Keratinocyte (primary cell): ENCODE results near the gene SHMT2. TPM values are rescaled to one million over a fixed set of nuclear protein-coding genes. Genes with fewer than 3 reads are reported as not detected.

Experiments used
- DNase-seq: peaks from one replicate; pipeline ENCODE4 v3.0.0-alpha.2; 2011; ENCODE audit warnings: low read depth, missing footprints, low spot score
- FAIRE-seq: peaks from 2 replicates; lab custom pipeline; 2011; peaks lifted over from hg19 to GRCh38; lab: Jason Lieb, UNC
- H2AFZ ChIP-seq: 2 replicates; pipeline ENCODE4 v1.6.0; 2012; ENCODE audit warnings: low read length, control low read depth, inconsistent platforms; ENCODE audit not compliant: control insufficient read depth
- H3K27ac ChIP-seq: 2 replicates; pipeline ENCODE4 v1.5.1; 2011; ENCODE audit warnings: low read length; ENCODE audit not compliant: control insufficient read depth, insufficient read depth
- H3K27me3 ChIP-seq: 3 replicates; pipeline ENCODE4 v1.6.0; 2011; ENCODE audit warnings: low read length; ENCODE audit not compliant: control insufficient read depth, insufficient read depth; ENCODE audit errors: extremely low read depth
- H3K36me3 ChIP-seq, 2 experiments: 2 replicates in 1 of 2; 3 replicates in 1 of 2; pipeline ENCODE4 v1.5.1; 2011; ENCODE audit warnings: low read length in 2 of 2, mild to moderate bottlenecking in 1 of 2; ENCODE audit not compliant: control insufficient read depth in 2 of 2, insufficient read depth in 2 of 2; ENCODE audit errors: extremely low read depth in 1 of 2
- H3K4me1 ChIP-seq: 3 replicates; pipeline ENCODE4 v1.5.1; 2011; ENCODE audit warnings: low read length; ENCODE audit not compliant: control insufficient read depth, insufficient read depth; ENCODE audit errors: extremely low read depth
- H3K4me2 ChIP-seq: 3 replicates; pipeline ENCODE4 v1.6.0; 2011; ENCODE audit warnings: low read depth, low read length; ENCODE audit not compliant: control insufficient read depth, insufficient read depth; ENCODE audit errors: extremely low read depth
- H3K4me3 ChIP-seq, 3 experiments: fragments of 200-600 bp in 1 of 3; sonication (generic) in 1 of 3; 2 replicates in 2 of 3; 3 replicates in 1 of 3; pipeline ENCODE4 v1.5.1; 2011 to 2016; ENCODE audit warnings: low read length in 3 of 3, mild to moderate bottlenecking in 3 of 3, control low read depth in 2 of 3, inconsistent platforms in 1 of 3, low read depth in 1 of 3, mixed read lengths in 1 of 3, mixed run types in 1 of 3, moderate library complexity in 1 of 3; ENCODE audit not compliant: control insufficient read depth in 2 of 3, insufficient read depth in 2 of 3; ENCODE audit errors: extremely low read depth in 1 of 3
- H3K79me2 ChIP-seq: 2 replicates; pipeline ENCODE4 v1.6.0; 2012; ENCODE audit warnings: low read length; ENCODE audit not compliant: control insufficient read depth, insufficient read depth
- H3K9ac ChIP-seq: 3 replicates; pipeline ENCODE4 v1.6.0; 2011; ENCODE audit warnings: low read length; ENCODE audit not compliant: control insufficient read depth, insufficient read depth; ENCODE audit errors: extremely low read depth
- H3K9me1 ChIP-seq: 3 replicates; pipeline ENCODE4 v1.6.0; 2011; ENCODE audit warnings: low read length; ENCODE audit not compliant: control insufficient read depth, insufficient read depth; ENCODE audit errors: extremely low read depth
- H3K9me3 ChIP-seq: 2 replicates; pipeline ENCODE4 v1.5.1; 2012; ENCODE audit warnings: low read depth, low read length; ENCODE audit not compliant: control insufficient read depth
- H4K20me1 ChIP-seq: 3 replicates; pipeline ENCODE4 v1.6.0; 2011; ENCODE audit warnings: low read length; ENCODE audit not compliant: control insufficient read depth, insufficient read depth; ENCODE audit errors: extremely low read depth
- CTCF ChIP-seq, 3 experiments: IDR thresholded peaks in 1 of 3; conservative IDR thresholded peaks in 1 of 3; optimal IDR thresholded peaks in 1 of 3; 2 replicates in 2 of 3; 3 replicates in 1 of 3; pipeline versions ENCODE3 to v1.5.1; 2011; ENCODE audit warnings: low read length in 3 of 3, mild to moderate bottlenecking in 3 of 3, moderate library complexity in 2 of 3, control low read depth in 1 of 3, inconsistent platforms in 1 of 3; ENCODE audit not compliant: insufficient read depth in 2 of 3; ENCODE audit errors: extremely low read depth in 1 of 3
- EZH2 ChIP-seq: IDR thresholded peaks from one replicate; pipeline ENCODE4 v1.6.1; 2012; ENCODE audit warnings: inconsistent platforms, mild to moderate bottlenecking, low read length, moderate library complexity
- dilution Hi-C: fragments of 300-500 bp; cut with MboI; formaldehyde crosslinking; loops from one replicate; pipeline ENCODE4 v1.7.0; 2020; ENCODE audit warnings: low sequenced_read_pairs; ENCODE audit not compliant: extremely low pct_ligation_motif_present
- polyA plus RNA-seq, 5 experiments: library from polyadenylated mRNA; depleted of rRNA in 3 of 5; stranded (reverse) in 3 of 5; stranded (forward) in 1 of 5; unstranded in 1 of 5; fragments of >200 nt; gene quantifications; 1 replicate in 1 of 5; 2 replicates in 3 of 5; 3 replicates in 1 of 5; pipeline versions ENCODE4 v1.2.1 to v1.2.3, GENCODE V29; 2011 to 2012; ENCODE audit warnings: missing spikeins in 2 of 5, low read depth in 1 of 5, low replicate concordance in 1 of 5

SHMT2 gene
- polyA plus RNA-seq, 1 donor (not counting 4 experiments of a cell fraction or from before 2014, with no cell fraction given), result 128 TPM

GRCh38 chr12:57212701-57213057 lies 16.8 kb upstream of the SHMT2 start:
- H3K79me2 ChIP-seq, result no peaks in the 10 kb centered on the region
- H3K4me3 ChIP-seq, result no peak overlapping the region
- H3K4me1 ChIP-seq, result peaks cover 25% of the 10 kb centered on the region
- no peak overlapping the region for H3K4me2 ChIP-seq
- H3K27ac ChIP-seq, result no peak overlapping the region
- TF ChIP-seq CTCF (optimal IDR thresholded peaks at IDR 0.05 in 1 of 3, IDR thresholded peaks at IDR 0.05 in 1 of 3, conservative IDR thresholded peaks at IDR 0.05 in 1 of 3; ENCODE audit: extremely low read depth in 1 of 3, insufficient read depth in 2 of 3, low read length in 3 of 3) (no peak), EZH2 (no peak)
- no peak overlapping the region for H2AFZ ChIP-seq
- no peaks in the 10 kb centered on the region for H3K9me1 ChIP-seq
- FAIRE-seq (no peak), DNase-seq (no peak)
- H4K20me1 ChIP-seq, result no peaks in the 10 kb centered on the region
- no peaks in the 10 kb centered on the region for H3K9me3 ChIP-seq
- dilution Hi-C loops, result no loop called here
- peaks cover 0 to 7% of the 10 kb centered on the region in 2 experiments for H3K36me3 ChIP-seq
- peaks cover 27% of the 10 kb centered on the region for H3K27me3 ChIP-seq
- H3K9ac ChIP-seq, result no peak overlapping the region

GRCh38 chr12:57213058-57213715 lies 16.3 kb upstream of the SHMT2 start:
- no peak overlapping the region for H3K9ac ChIP-seq

More at GRCh38 chr12:57213058-57213715, 16.3 kb upstream of the SHMT2 start:
- peak overlapping the region; percentile 25 for H3K27ac ChIP-seq
- H3K9me1 ChIP-seq, result no peaks in the 10 kb centered on the region
- H4K20me1 ChIP-seq, result no peaks in the 10 kb centered on the region
- TF ChIP-seq CTCF (optimal IDR thresholded peaks at IDR 0.05 in 1 of 3, IDR thresholded peaks at IDR 0.05 in 1 of 3, conservative IDR thresholded peaks at IDR 0.05 in 1 of 3; ENCODE audit: extremely low read depth in 1 of 3, insufficient read depth in 2 of 3, low read length in 3 of 3) (peak in 2 of 3 experiments; percentile 92 to 98), EZH2 (no peak)
- H3K9me3 ChIP-seq, result no peaks in the 10 kb centered on the region
- H3K4me3 ChIP-seq, result peak overlapping the region in 1 of 3 experiments; percentile 23
- peak; percentile 81 for FAIRE-seq
- H3K36me3 ChIP-seq, result peaks cover 0 to 7% of the 10 kb centered on the region in 2 experiments
- DNase-seq, result no peak
- peaks cover 32% of the 10 kb centered on the region for H3K27me3 ChIP-seq
- peak overlapping the region; percentile 37 for H3K4me2 ChIP-seq
- peaks cover 29% of the 10 kb centered on the region for H3K4me1 ChIP-seq
- no peak overlapping the region for H2AFZ ChIP-seq
- dilution Hi-C loops, result no loop called here
- no peaks in the 10 kb centered on the region for H3K79me2 ChIP-seq
